HG03196 (cell line): ENCODE results near the gene PLA2G4F.

Experiments used
- ATAC-seq: cut with Tn5 transposase; IDR thresholded peaks from one replicate; pipeline ENCODE4 v1.9.1; 2021; ENCODE audit not compliant: unreplicated experiment

The PLA2G4F gene

DNA sequence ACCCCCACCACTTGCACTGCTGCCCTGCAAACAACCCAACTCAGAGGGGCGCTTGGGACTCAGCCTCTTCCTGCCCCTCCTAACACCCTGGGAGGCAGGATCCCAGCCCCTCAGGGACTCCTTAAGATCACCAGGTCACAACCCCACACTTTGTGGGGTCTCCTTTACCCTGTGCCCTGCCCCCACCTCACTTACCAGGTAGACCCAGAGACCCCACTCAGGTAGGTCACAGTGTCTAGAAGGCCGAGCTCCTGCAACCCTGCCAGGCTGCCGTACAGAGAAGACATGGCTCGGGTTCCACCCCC, 9.1 kb downstream of the PLA2G4F start:
- no peak for ATAC-seq

DNA sequence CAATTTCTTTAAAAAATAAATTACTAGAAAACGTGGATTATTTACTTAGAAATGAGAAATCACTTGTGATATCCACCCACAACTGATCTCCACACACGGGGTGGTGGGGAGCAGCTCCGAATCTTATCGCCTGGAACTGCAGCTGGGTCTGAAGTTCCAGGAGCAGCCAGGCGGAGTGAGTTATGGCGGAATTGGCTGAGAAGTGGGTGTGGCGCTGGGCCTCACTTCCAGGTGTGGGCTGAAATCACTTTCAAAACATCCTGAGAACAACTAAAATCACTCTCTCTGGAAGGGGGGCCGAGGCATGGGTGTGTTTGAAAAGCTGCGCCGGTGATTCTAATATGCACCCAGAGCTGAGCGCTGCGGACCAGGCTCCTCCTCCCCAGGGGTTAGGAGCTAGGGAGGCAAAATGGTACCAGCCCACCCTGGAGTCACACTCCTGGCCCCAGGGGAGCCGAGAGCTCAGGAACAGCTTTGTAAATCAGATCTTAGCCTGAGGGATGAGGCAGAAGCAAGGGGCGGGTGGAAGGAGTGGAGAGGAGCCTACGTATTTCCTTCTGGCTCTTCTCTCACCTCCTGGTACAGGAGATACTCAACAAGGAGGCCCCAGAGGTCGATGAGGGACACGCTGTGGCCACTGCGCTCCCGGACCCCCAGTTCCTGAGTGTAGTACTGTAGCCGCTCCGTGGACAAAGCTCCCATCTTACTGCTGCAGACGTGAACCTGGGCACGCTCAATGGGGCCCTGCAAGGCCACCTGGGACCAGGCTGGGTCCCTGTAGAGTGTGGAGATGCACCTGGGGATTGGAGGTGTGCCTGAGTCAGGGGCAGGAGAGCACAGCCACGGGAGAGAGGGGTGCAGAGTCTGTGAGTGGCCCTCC, 9.6 kb downstream of the PLA2G4F start:
- no peak for ATAC-seq

DNA sequence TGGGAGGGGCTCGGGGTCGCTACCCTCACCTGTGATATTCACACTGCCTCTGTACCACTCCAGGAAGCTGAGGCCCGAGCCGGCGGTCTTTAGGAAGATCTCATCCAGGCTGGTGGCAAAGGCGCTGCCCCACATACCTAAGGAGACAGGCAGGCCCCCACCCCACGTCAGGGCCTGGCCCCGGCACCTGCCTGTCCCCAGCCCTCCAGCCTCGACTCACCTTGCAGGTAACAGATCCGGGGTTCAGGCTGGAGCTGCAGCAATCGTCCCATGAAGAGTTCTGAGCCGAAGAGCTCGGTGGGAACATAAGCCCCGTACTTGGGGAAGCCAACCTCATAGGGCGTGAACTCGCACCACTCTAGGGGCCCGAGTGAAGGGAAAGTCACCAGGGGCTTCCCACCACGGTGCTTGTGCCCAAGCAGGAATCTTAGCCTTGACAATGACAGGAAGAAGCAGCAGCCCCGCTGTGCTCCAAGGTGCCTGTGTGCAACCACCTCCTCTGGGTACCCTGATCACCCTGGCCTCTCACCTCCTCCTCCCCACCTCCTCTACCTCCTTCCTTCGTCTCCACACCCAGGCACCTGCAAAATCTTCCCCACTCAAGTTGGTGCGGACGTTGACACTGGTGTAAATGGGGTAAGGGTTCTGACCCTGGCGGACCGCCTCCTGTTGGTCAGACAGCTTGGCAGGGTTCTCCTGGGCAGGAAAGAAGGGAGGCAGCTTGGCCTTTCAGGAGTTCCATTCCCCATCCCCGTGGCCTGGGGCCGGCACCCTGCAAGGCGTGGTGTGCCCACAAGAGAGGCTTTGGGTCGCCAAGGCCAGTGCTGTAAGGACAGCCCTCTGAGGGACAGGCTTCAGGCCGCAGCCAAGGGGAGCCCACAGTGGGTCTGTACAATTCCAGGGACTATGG, 10.6 kb downstream of the PLA2G4F start:
- ATAC-seq: no peak

DNA sequence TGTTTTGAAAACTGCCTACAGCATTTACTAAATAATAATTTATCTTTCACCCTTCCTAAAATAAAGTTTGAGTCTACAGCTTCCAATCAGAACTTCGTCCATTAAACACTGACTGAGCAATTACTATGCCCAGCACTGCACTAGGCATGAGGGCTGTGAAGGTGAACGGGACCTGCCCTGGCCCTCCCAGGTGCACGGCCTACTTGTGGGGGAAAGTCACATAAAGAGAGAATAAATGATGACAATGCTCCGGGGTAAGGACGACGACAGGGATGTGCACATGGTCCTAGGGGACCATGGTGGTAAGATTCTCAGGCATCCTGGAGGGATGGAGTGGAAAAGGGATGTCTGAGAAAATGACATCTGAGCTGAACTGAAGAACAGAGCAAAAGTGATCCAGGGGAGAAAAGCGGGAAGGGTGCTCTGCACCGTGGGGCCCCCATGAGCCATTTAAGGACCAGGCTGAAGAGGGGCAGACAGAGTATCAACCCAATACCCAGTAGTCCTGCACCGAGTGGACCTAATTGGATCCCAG, 11.5 kb downstream of the PLA2G4F start:
- ATAC-seq: no peak

DNA sequence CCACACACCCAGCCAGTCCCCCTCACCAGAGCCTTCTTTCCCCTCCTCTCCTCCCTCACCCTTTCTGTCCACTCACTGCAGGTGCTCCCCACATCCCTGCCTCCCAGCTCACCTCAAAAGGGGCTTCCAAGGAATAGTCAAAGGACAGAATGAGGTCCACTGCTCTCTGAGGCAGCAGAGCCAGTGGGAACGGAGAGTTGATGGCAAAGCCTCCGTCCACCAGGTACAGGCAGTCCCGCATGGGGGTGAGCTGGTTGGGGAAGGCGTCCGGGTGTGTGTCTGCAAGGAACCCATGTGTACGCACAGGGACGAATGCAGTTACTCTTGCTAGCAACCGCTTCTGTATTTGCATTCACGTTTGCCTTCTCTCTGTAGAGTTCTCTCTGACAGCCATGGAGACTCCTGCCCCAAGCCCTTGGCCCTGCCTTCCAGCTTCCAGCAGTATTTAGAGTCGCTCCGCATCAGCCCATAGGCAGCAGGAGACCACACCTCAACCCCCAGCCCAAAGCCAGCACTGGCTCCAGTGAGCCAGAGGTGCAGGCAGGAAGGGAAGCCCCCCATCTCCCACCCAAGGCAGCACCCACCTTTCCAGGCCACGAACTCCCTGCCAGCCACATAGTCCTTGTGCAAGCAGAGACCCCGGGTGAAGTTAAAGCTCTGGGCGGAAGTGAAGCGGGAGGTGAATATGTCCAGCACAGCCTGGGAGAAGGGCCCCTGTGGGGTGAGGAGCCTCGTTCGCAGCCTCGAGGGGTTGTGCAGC, 12.4 kb downstream of the PLA2G4F start:
- no peak for ATAC-seq

DNA sequence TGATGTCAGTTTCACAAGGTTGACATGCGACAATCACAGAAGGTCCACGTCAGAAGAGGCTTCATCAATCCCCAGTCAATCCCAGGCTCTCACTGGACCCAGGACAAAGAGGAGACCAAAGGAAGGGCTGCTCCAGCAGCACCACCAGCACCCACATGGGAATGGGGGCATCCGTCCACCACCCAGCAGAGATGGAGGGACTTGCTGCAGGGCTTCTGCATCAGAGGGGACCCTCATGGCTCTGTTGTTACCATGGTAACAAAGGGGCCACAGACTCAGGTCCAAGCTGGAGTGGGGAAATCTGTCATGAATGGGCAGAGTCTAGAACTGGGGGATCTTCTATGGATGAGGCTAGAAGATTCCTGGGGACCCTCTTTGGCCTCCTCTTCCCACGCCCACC, 13.1 kb downstream of the PLA2G4F start:
- no peak for ATAC-seq

DNA sequence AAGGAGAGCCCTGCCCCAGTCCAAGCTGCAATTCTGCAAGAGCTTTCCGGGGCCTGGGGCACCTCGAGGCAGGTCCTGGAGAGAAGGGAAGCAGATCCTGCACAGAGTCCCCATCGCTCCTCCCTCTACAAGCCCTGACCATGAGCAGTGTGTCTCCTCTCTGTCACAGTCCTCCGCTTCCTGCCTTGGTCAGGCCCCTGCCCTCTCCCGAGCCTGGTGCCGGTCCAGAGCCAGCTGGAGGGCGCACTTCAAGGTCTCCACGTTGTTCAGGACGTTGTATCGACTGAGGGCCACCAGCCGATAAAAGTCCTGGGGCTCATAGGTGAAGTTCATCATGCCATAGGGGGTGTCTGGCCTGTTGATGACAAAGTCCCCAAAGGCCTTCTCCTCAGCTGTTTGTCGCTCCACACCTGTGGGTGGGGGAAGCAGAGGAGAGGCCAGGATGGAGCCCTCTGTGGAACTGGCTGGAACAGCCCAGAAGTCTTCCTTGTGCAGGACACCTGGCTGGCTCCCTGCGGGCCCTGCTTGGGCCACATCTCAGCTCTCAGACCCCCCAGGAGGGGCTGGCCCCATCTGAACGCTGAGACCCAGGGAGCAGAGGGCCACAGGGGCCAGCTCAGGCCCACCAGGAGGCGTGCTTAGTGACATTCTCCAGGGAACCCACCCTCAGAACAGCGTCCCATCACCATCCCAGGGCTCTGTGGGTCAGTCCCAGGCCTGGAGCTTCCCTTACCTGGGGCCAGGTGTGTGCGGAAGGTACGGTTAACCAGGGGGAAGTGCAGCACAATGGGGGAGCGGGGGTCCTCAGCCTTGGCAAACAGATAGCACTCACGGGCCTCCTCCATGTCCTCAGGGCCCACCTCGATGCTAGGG, 14.4 kb downstream of the PLA2G4F start:
- ATAC-seq: no peak

DNA sequence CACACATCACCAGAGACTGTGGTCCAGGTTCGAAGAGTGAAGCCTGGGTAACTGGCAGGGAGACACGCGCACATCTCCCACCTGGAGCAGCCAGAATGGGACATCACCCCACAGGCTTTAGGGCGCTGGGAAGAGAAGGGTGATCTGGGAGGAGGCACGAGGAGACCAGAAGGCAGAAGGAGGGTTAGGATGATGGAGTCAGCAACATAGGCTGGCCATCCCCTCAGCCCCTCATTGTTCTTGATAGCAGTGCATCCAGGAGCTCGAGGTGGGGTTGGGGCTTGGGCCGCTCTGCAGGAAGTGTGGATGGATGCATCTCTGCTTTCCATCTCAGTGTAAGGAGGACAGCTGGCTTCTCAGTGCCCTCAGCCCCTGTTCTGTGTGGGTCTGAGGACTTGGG, 15.2 kb downstream of the PLA2G4F start:
- ATAC-seq: no peak

DNA sequence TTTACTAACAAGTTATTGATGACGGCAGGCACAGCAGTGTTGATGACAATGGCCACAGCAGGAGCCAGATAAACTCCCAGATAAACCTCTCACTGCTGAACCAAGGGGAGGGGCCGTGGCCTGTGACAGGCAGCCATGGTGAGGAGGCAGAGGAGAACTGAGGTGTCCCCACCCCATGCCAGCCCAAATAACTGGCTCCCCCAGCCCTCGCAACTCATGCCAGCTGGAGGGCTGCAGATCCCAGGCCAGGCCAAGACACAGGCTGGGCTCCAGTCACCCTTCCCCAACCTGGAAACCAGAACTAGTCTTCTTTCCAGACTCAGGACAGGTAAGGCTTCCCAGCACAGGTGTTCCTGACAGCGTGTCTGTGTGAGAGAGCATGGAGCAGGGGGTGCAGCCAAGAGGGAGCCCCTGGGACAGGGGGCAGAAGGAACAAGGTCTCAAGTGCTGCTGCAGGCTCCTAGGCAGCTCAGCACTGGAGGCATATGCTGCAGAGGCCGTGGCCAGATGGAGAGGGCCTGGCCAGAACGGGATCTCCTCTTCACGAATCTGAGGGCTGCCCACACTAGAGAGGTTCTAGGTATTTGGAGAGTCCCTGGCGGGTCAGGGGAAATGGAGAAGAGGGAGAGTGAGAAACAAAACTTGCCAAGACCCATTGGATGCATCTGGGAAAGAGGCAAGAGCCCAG, 15.9 kb downstream of the PLA2G4F start:
- ATAC-seq: no peak

DNA sequence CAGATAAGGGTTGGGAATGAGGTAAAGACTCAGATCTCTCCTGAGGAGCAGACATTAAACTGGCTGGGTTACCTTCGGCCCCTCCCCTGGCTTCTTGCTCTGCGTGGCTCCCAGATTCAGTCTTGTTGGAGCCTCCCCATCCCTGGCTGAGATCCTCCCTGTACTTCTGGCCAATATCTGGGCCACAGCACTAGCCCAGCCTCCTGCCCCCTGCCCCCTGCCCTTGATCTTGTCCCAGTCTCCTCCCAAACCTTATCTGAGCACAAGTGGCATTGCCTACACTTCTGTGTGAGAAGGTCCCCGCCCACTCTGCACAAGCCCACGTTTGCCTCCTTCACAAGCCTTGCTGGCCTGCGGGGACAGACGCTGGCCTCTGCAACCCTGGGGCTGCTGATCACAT, 16.8 kb downstream of the PLA2G4F start:
- no peak for ATAC-seq

DNA sequence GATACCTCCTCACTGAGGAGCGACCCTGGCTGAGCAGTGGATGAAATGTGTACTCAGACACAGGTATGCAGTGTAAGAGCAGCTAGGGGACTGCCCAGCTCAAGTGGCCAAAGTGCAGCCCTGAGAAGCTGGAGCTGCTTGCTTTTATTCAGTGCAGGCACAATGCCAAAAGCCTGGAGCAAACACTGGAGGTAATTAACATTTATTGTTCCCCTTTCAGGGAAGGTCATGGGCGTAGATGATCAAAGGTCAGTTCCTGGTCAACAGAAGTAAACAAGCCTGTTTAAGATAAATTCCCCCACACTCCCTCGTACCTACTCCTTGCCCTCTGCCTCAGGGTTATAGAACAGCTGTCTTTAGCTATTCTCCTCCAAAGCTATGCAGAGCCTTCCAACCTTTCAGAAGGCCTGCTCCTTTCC, 17.5 kb downstream of the PLA2G4F start:
- no peak for ATAC-seq

DNA sequence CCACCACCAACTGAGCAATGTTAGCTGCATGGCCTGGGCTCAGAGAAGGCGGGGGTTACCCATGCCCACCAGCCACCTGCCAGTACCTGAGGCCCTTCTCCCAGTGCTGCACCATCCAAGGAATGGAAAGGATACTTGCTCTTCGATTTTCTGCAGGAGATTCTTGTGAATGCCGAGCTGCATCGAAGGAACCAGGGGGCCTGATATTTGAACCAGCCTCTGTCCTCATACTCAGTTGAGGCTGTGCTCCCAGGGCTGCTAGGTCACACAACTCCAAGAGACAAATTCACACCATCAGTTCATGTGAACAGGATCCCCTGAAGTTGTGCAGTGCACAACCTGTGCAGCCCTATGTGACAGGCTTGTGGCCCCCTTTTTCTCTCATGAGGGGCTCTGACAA, 18.0 kb downstream of the PLA2G4F start:
- ATAC-seq: no peak

DNA sequence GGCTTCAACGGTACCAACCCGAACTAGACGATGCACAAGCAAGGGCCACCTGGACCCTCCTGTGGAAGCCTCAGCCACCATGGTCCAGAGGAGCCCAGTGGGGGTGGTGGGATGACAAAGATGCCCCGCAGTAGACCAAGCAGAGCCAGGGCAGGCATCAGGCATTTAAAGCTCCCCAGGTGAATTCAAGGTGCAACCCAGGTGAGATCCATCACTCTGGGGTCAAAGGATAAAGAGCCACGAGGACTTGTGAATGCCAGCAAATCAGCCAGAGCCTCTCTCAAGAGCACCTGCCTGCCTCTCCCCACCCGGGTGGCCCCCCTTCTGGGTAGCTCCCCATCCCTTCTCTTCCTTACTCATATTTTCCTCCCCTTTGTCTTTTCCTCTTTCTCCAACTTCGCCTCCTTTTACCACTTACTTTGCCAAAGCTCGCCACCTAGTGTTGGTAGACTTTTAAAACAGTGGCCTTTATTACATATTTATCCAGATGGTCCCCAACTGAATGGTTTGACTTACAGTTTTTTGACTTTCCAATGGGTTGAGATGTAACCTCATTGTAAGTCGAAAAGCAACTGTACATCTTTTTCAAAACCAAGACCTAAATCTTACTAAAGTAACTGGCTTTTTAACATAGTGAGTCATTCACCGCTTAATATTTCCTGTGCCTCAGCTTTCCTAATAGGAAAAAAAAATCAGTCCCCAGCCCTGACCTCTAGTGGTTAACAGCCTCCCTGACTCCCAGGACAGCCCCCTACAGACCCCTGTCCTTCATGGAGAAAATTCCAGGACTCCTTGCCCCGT, 18.8 kb downstream of the PLA2G4F start:
- no peak for ATAC-seq

DNA sequence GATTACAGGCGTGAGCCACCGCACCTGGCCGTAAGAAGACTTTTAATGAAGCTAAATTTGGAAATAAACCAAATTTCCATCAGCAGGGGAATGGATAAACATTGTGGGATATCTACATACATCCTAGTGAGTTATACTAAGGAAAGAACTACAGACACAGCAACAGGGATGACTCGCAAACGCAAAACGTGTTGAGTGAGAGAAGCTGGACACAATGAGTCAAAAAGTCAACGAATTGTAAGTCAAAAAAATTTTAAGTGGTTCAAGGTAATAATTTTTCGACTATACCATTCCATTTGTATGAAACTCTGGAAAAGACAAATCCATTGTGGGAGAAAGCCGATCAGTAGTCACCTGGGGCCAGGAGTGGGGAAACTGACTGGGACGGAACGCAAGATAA, 19.9 kb downstream of the PLA2G4F start:
- no peak for ATAC-seq

DNA sequence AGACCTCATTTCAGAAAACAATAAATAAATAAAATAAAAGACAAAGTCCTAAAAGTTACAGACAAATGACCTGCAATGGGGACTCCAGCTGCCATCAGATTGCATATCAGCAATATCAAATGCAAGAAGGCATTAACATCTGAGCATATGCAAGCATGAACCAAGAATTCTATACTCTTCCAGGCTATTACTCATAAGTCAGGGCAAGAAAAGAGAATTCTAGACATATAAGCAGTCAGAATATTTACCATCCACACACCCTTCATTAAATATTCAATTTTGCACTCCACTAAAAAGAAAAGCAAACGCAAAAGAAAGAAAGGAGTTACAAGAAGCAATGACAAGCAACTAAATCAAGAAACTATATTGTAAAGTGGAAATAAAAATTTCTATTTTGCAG, 21.1 kb downstream of the PLA2G4F start:
- ATAC-seq: no peak

DNA sequence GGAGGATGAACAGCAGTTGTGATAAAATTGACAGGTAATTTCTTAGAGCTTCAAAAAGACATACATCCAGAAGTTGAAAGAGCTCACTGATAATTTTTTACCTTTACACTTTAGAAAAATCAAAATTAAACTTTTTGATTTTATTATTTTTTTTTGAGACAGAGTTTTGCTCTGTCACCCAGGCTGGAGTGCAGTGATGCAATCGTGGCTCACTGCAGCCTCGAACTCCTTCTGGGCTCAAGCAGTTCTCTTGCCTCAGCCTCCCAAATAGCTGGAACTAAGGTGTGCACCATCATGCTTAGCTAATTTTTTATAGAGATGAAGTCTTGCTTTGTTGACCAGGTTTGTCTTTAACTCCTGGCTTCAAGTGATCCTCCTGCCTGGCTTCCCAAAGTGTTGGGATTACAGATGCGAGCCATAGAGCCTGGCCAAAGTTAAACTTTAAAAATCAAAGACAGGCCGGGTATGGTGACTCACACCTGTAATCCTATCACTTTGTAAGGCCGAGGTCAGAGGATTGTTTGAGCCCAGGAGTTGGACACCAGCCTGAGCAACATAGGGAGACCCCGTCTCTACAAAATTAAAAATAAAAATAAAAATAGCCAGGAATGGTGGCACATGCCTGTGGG, 21.7 kb downstream of the PLA2G4F start:
- ATAC-seq: no peak

DNA sequence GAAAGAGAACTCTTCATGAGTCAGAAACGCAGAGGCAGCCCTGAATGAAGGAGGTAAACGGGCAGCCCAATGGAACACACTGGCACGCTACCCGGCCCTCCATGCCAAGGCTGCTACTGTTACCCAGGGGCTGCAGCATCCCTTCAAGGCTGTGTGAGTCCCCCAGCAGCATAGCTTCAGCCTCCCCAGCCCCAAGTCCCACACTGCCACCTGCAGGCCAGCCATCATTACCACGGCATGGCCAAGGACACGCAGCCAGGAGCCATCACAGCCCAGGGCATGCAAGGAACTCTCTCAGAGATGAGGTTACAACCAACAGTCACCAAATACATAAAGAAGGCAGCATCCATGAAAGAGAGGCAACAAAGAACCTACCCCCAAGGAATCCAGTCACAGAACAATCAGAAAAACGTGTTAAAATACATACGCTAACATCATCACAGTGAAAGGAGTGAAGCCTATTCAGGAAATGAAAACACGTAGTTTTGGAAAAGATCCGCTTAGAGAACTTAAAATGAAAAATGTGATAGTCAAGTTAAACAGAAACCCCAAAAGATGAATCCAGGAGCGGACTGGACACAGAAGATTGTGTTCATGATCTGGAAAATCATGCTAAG, 22.4 kb downstream of the PLA2G4F start:
- no peak for ATAC-seq

DNA sequence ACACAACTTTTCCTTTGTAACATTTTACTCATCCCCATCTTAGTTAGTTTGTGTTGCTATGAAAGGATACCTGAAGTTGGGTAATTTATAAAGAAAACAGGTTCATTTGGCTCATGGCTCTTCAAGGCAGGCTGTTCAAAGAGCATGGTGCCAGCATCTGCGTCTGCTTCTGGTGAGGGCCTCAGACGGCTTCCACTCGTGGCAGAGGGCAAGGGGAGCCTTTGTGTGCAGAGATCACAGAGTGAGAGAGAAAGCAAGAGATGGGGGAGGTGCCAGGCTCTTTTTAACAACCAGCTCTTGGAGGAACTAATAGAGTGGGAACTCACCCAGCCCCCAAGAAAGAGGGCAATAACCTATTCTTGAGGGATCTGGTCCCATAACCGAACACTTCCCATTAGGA, 23.1 kb downstream of the PLA2G4F start:
- no peak for ATAC-seq
